ENCODE measurements around the gene SNORC.

The SNORC gene

DNA sequence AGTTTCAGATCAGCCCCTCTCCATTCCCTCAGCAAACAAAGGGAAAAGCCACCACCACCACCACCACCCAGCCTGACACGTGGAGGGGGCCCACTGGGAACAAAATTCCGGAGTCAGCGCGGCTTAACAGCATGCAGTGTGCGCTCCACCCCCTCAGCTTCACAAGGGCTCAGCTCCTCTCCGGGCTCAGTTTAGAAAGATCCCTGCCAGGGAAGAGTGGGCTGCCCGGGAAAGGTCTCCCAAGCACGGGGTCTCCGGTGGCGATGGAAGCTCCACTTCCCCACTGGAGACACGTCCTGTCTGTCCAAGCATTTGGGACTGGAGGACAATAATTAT is 55.7 kb downstream of the SNORC start:
- TF ChIP-seq, protein P1, sequence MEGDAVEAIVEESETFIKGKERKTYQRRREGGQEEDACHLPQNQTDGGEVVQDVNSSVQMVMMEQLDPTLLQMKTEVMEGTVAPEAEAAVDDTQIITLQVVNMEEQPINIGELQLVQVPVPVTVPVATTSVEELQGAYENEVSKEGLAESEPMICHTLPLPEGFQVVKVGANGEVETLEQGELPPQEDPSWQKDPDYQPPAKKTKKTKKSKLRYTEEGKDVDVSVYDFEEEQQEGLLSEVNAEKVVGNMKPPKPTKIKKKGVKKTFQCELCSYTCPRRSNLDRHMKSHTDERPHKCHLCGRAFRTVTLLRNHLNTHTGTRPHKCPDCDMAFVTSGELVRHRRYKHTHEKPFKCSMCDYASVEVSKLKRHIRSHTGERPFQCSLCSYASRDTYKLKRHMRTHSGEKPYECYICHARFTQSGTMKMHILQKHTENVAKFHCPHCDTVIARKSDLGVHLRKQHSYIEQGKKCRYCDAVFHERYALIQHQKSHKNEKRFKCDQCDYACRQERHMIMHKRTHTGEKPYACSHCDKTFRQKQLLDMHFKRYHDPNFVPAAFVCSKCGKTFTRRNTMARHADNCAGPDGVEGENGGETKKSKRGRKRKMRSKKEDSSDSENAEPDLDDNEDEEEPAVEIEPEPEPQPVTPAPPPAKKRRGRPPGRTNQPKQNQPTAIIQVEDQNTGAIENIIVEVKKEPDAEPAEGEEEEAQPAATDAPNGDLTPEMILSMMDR (conservative IDR thresholded peaks at IDR 0.05; ENCODE audit: low read depth, low read length) = no peak
- no peak for DNase-seq (ENCODE audit: low read depth)
- no peak overlapping the region for H3K4me3 ChIP-seq (ENCODE audit: low read depth, low read length)

DNA sequence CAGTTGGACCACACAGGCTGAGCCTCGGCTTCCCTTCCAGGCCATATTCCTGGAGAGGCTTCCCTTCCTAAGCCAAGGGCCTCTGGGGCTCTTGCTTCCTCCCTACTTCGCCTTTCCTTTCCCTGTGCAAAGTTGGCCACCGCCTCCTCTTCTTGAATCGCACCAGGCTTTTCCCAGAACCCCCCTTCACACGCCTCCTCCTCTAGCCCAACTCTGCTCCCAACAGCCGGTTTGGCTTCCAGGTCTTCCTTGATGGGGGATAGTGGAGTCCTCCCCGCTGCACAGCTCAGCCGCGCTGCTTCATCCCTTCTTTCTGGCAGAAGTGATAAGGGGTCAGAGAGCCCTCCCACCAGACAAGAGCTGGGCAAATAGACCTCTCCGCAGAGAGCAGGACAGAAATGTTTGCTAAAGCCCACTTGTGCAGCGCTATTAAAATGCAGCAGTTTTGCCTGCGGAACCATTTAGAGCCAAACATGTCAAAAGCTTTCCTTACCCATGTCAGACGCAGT is 56.4 kb downstream of the SNORC start:
- TF ChIP-seq, protein P1 (conservative IDR thresholded peaks at IDR 0.05; ENCODE audit: low read depth, low read length) = no peak
- no peak overlapping the region for H3K4me3 ChIP-seq (ENCODE audit: low read depth, low read length)
- no peak for DNase-seq (ENCODE audit: low read depth)

DNA sequence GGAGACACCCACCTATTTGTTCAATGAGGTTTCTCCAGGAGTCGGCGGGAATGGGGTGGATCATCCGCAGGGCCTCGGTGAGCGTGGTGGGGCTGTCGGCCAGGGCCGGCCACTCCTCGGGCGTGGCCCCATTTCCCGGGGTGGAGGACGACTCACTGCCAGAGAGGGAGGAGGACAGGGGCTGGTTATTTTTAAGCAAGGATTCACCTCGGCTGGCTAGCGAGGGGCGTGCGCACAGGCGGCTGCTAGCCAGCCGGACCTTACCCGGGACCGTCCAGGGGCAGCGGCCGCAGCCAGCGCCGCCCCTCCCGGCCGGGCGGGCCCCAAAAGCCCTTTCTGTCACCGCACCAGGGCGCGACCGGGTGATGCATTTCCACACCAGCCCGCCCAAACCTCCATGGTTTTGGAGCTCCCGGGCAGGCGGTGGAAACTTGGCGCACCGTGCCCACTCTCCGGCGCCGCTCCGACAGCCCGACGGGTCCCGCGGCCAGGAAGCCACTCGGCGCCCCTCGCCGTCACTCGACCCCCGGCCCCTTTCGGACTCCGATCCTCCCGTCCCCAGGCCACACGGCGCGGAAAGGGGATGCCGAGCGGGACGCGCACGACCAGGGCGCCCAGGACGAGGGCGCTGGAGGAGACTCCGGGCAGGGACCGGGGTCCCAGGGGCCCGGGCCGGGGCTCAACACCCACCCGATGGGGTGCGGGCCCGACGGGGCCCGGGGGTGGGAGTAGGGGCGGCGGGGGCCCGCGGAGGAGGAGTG is 57.1 kb downstream of the SNORC start:
- DNase-seq (ENCODE audit: low read depth) = no peak
- TF ChIP-seq, protein P1 (conservative IDR thresholded peaks at IDR 0.05; ENCODE audit: low read depth, low read length) = no peak
- no peak overlapping the region for H3K4me3 ChIP-seq (ENCODE audit: low read depth, low read length)

DNA sequence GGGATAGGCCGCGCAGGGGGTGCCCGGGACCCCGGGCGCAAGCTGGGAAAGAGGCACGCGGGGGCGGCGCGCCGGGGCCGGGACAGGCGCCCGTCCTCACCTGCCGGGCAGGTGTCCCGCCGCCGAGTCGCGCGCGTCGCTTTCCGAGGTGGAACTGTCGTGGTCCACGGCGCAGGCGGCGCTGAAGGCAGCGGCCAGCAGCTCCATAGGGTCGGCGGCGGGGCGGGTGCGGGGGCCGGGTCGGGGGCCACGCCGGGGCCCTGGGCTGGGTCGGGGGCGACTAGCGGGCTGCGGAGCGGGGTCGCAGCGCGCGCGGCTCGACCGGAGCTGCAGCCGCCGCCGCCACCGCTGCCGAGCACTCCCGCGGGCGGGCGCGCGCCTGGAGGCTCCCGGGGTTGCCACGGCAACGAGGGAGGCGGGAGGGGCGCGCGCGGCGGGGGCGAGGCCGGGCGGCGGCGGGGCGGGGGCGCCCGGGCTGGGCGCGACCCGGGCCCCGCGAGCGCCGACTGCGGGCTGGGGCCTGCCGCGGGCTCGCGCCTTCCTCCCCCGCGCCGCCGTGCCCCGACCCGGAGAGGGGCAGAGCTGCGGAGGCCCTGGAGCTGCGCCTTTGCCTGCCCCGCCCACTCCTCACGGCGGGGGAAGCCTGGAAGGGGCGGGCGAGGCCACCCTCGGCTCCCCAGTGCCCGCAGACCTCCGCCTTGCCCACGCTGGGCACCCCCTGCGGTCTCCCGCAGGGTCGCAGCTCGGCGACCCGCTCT is 57.9 kb downstream of the SNORC start:
- peak overlapping the region; percentile 34 for H3K4me3 ChIP-seq (ENCODE audit: low read depth, low read length)
- TF ChIP-seq, protein P1 (conservative IDR thresholded peaks at IDR 0.05; ENCODE audit: low read depth, low read length) = no peak
- DNase-seq (ENCODE audit: low read depth) = no peak

Measured in choroid plexus epithelial cell (primary cell).